GM21526 (cell line): ENCODE measurements around the gene OCRL.
A peak's percentile ranks its signal among the peaks of the same experiment; 100 is the strongest.

ENCODE experiments used
- ATAC-seq: cut with Tn5 transposase; IDR thresholded peaks from one replicate; pipeline ENCODE4 v1.9.1; 2021; ENCODE audit warnings: moderate library complexity; ENCODE audit not compliant: unreplicated experiment, low FRiP score

The OCRL gene

GRCh38 chrX:129540068-129540653, at the start of gene OCRL:
TSS of gene OCRL (plus strand) at chrX:129540259. CDS start at chrX:129540440, 181 bp downstream.
- peak; percentile 97 for ATAC-seq

- ATAC-seq = no peak
These were observed 49.7 kb upstream of the OCRL start for GRCh38 chrX:129490330-129490729.

GRCh38 chrX:129493643-129494042, 46.4 kb upstream of the OCRL start:
- ATAC-seq = no peak

- ATAC-seq = no peak
These were observed 45.2 kb upstream of the OCRL start for GRCh38 chrX:129494887-129495286.

GRCh38 chrX:129495900-129496299, 44.2 kb upstream of the OCRL start:
- no peak for ATAC-seq

- no peak for ATAC-seq
These were observed 43.4 kb upstream of the OCRL start for GRCh38 chrX:129496625-129497024.

- ATAC-seq = no peak
These were observed 42.8 kb upstream of the OCRL start for GRCh38 chrX:129497146-129497843.

- no peak for ATAC-seq
These were observed 29.7 kb upstream of the OCRL start for GRCh38 chrX:129510331-129510730.

GRCh38 chrX:129511689-129512088, 28.4 kb upstream of the OCRL start:
- no peak for ATAC-seq

- no peak for ATAC-seq
These were observed 27.6 kb upstream of the OCRL start for GRCh38 chrX:129512409-129512808.

- ATAC-seq = no peak
These were observed 23.7 kb upstream of the OCRL start for GRCh38 chrX:129516402-129516801.

GRCh38 chrX:129520151-129520550, 19.9 kb upstream of the OCRL start:
- no peak for ATAC-seq

GRCh38 chrX:129522184-129523078, 17.6 kb upstream of the OCRL start:
- no peak for ATAC-seq

- ATAC-seq = no peak
These were observed 16.8 kb upstream of the OCRL start, which contains the start of gene SMARCA1 for GRCh38 chrX:129523079-129523911. TSS of gene SMARCA1 (minus strand) at chrX:129523490. CDS start at chrX:129523370, 120 bp downstream.

GRCh38 chrX:129524250-129524850, 15.7 kb upstream of the OCRL start:
- no peak for ATAC-seq

- no peak for ATAC-seq
These were observed 14.9 kb upstream of the OCRL start for GRCh38 chrX:129525162-129525561.

- no peak for ATAC-seq
These were observed 14.2 kb upstream of the OCRL start for GRCh38 chrX:129525896-129526295.

- ATAC-seq = no peak
These were observed 10.3 kb upstream of the OCRL start for GRCh38 chrX:129529685-129530281.

- no peak for ATAC-seq
These were observed 9.6 kb upstream of the OCRL start for GRCh38 chrX:129530410-129530809.

- no peak for ATAC-seq
These were observed 8.9 kb upstream of the OCRL start for GRCh38 chrX:129531132-129531531.
